Ovary (tissue), 3 donors: ENCODE data around the gene MAML1.

Source experiments
- EP300 ChIP-seq: sonication (generic); formaldehyde crosslinking; IDR thresholded peaks from one replicate; pipeline ENCODE4 v1.6.1; 2017; ENCODE audit warnings: antibody characterized with exemption
- POLR2A ChIP-seq: fragments of 450-650 bp; IDR thresholded peaks from one replicate; pipeline ENCODE4 v1.6.1; 2017; ENCODE audit warnings: antibody characterized with exemption, mild to moderate bottlenecking, moderate library complexity
- TF ChIP-seq, protein P1 (sequence below), 3 donors: fragments of 450-650 bp in 2 of 3; fragments of 200-600 bp in 1 of 3; IDR thresholded peaks; one replicate each; pipeline versions ENCODE4 v1.5.1 to v1.8.0; 2016 to 2022; ENCODE audit warnings: antibody characterized with exemption in 3 of 3, mild to moderate bottlenecking in 1 of 3
- donor health status: DM: no; HTN: no; CAD: no.

DNA sequence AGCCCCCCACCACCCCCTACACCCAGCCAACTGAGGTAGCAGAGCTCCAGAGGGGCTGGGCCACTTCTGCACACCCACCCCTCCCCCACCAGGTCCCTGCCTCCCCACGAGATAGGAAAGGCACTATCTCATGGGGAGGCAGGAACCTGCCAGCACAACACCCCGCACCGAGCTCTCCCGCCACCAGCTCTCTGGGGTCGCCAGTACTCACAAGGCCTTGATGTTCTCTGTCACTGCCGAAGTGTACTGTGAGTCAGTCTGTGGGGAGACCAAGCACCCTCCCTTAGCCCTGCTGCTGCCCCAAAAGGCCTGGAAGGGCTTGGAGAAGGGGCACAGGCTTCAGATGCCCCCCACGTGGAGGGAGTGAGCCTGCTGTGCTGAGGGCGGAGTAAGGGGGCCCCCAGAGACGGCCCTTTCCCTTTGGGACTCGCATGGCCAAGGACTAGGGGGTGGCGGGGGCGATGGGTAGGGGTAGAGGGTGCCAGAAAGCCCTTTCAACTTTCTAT lies 68.1 kb downstream of the MAML1 start:
- TF ChIP-seq, protein P1, sequence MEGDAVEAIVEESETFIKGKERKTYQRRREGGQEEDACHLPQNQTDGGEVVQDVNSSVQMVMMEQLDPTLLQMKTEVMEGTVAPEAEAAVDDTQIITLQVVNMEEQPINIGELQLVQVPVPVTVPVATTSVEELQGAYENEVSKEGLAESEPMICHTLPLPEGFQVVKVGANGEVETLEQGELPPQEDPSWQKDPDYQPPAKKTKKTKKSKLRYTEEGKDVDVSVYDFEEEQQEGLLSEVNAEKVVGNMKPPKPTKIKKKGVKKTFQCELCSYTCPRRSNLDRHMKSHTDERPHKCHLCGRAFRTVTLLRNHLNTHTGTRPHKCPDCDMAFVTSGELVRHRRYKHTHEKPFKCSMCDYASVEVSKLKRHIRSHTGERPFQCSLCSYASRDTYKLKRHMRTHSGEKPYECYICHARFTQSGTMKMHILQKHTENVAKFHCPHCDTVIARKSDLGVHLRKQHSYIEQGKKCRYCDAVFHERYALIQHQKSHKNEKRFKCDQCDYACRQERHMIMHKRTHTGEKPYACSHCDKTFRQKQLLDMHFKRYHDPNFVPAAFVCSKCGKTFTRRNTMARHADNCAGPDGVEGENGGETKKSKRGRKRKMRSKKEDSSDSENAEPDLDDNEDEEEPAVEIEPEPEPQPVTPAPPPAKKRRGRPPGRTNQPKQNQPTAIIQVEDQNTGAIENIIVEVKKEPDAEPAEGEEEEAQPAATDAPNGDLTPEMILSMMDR (IDR thresholded peaks at IDR 0.05), result no peak
- no peak for TF ChIP-seq POLR2A
- no peak for TF ChIP-seq EP300
